ENCODE results near the gene MRPS26. TPM values are rescaled to one million over a fixed set of nuclear protein-coding genes. Genes with fewer than 3 reads are reported as not detected.

Gene MRPS26
- total RNA-seq, 2 donors from 2014 or later: 75.8 to 129 TPM

DNA sequence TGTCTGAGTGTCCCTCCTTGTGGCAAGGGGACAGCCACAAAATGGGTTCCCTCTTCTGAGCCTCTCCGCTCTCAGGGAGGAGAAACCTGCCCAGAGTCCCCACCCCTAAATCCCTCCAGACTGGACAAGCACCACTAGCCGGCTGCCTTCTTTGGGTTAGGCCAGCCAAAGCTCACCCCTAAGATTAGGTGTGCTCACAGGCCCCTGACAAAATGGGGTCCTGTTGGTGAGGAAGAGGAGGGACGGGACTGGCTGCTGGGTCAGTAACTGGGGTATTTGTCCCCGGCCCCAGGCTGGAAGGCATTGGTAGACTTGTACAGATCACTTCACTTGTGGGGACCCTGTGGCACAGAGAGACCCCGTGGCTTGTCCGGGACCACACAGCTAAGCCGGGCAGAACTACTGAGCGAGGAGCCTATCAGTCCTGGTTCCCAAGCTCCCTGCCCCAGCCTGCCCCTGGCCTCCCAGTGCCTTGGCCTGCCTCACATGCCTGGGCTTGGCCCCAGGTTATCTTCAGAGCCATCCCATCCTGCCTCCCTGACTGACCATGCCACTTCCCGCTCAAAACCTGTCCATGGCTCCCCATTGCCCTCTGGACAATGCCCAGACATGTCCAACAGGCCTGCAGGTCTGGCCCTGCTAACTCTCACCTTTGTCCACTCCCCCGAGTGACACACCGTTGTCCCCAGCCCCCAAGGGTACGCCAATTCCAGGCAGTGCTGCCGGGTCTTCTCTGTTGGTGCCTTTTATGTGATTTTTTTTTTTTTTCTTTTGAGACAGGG, 49.2 kb downstream of the MRPS26 start:
- 83% methylated on average over 13 of the region's 13 CpGs for WGBS
- TF ChIP-seq POLR2AphosphoS5 (IDR thresholded peaks at IDR 0.05): no peak
- TF ChIP-seq, protein P1, sequence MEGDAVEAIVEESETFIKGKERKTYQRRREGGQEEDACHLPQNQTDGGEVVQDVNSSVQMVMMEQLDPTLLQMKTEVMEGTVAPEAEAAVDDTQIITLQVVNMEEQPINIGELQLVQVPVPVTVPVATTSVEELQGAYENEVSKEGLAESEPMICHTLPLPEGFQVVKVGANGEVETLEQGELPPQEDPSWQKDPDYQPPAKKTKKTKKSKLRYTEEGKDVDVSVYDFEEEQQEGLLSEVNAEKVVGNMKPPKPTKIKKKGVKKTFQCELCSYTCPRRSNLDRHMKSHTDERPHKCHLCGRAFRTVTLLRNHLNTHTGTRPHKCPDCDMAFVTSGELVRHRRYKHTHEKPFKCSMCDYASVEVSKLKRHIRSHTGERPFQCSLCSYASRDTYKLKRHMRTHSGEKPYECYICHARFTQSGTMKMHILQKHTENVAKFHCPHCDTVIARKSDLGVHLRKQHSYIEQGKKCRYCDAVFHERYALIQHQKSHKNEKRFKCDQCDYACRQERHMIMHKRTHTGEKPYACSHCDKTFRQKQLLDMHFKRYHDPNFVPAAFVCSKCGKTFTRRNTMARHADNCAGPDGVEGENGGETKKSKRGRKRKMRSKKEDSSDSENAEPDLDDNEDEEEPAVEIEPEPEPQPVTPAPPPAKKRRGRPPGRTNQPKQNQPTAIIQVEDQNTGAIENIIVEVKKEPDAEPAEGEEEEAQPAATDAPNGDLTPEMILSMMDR (IDR thresholded peaks at IDR 0.05): no peak
- no peak for TF ChIP-seq POLR2A (IDR thresholded peaks at IDR 0.05)

More for the DNA sequence above, 49.2 kb downstream of the MRPS26 start:
- H3K27ac ChIP-seq: no peak overlapping the region
- intact Hi-C loops (cut with DNase I): no loop called here
- no peaks in the 10 kb centered on the region for H3K9me3 ChIP-seq
- no peaks in the 10 kb centered on the region for H3K36me3 ChIP-seq
- no peak for DNase-seq (ENCODE audit: low spot score)
- H3K4me1 ChIP-seq (replicated peaks): no peaks in the 10 kb centered on the region
- no peak overlapping the region for H3K4me3 ChIP-seq
- no peaks in the 10 kb centered on the region for H3K27me3 ChIP-seq (replicated peaks; ENCODE audit: insufficient read depth)

Other genes starting within 250 kb of the MRPS26 start
- 10 to 100 TPM in 1 of 2 donors, 1 to 10 TPM in 1; 7.4 to 35.5 TPM for gene CPXM1, start 245.4 kb upstream of the MRPS26 start, total RNA-seq
- 1 to 10 TPM in 1 of 2 donors, not detected in 1; 4.4 TPM for gene C20orf141, start 231.1 kb upstream of the MRPS26 start, total RNA-seq
- gene TMEM239, start 229.7 kb upstream of the MRPS26 start, total RNA-seq: not detected
- 10 to 100 TPM; 54.8 to 58.1 TPM for gene PCED1A, start 205.4 kb upstream of the MRPS26 start, total RNA-seq
- gene VPS16, start 205.3 kb upstream of the MRPS26 start, total RNA-seq: 10 to 100 TPM; 27.5 to 37.3 TPM
- gene PTPRA, start 172.6 kb upstream of the MRPS26 start, total RNA-seq: 10 to 100 TPM; 57.7 to 83.6 TPM
- gene GNRH2, start 2.4 kb upstream of the MRPS26 start, total RNA-seq: not detected
- 1 to 10 TPM in 1 of 2 donors, not detected in 1; 9.8 TPM for gene OXT, start 25.6 kb downstream of the MRPS26 start, total RNA-seq
- 1 to 10 TPM in 1 of 2 donors, not detected in 1; 3.1 TPM for gene AVP, start 38.7 kb downstream of the MRPS26 start, total RNA-seq
- 10 to 100 TPM; 14.5 to 22.2 TPM for gene FASTKD5, start 113.8 kb downstream of the MRPS26 start, total RNA-seq
- 10 to 100 TPM in 1 of 2 donors, 1 to 10 TPM in 1; 7.1 to 12.0 TPM for gene UBOX5, start 113.8 kb downstream of the MRPS26 start, total RNA-seq
- gene LZTS3, start 127.5 kb downstream of the MRPS26 start, total RNA-seq: 10 to 100 TPM; 23.7 to 29.1 TPM
- gene DDRGK1, start 158.6 kb downstream of the MRPS26 start, total RNA-seq: 100 to 1,000 TPM in 1 of 2 donors, 10 to 100 TPM in 1; 87.5 to 126 TPM
- 10 to 100 TPM; 43.9 to 48.0 TPM for gene ITPA, start 163.4 kb downstream of the MRPS26 start, total RNA-seq
- gene SLC4A11, start 193.1 kb downstream of the MRPS26 start, total RNA-seq: 10 to 100 TPM in 1 of 2 donors, 1 to 10 TPM in 1; 9.2 to 12.7 TPM

Data from prostate gland (tissue), 2 donors.